IPS-11a (cell line): ENCODE measurements around the gene FUZ.

Experiments
- H3K4me3 ChIP-seq: one replicate; pipeline ENCODE4 v1.5.1; 2013; ENCODE audit warnings: low read depth, low read length, control low read depth

The FUZ gene, protein sequence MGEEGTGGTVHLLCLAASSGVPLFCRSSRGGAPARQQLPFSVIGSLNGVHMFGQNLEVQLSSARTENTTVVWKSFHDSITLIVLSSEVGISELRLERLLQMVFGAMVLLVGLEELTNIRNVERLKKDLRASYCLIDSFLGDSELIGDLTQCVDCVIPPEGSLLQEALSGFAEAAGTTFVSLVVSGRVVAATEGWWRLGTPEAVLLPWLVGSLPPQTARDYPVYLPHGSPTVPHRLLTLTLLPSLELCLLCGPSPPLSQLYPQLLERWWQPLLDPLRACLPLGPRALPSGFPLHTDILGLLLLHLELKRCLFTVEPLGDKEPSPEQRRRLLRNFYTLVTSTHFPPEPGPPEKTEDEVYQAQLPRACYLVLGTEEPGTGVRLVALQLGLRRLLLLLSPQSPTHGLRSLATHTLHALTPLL

DNA sequence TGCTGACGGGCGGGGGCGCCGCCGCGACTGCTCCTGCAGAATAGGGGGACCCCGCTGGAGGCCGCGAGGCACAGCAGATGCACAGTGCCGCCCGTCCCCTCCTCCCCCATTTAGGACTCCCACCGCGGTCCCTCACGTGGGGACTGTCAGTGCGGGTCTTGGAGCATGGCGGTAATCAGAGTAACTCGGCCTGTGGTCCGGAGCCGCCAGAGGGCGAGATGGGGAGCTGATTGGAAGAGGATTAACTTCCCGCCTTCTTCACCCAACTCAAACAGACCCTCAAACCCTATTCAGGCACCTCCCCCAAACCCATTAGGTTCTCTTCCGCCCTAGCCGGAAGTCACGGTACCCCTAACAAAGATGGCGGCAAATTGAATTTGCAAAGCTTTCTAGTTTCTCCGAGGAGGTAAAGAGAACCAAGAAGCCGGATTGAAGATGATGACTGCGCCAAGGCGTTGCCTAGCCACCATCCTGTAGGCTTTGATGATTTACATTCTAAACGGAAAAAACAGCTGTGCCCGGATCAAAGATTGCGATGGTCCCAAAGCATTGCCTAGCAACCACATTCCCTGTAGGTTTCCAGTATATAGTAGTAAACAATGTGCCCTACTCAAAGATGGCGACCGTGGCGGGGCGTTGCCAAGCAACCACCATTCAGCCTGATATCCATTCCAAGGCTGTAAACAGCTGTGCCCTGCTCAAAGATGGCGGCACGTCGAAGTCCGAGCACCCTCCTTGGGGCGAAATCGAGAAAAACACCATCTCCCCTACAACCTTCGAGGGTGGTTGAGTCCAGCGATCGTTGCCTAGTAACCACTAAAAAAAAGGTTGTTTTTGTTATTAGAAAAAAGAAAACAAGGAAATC lies at the start of gene FUZ:
Gene FUZ (minus strand): TSS at position 296 of the 865 bp plus-strand sequence. CDS start 186 bp downstream, at position 110.
- peak within 1 kb of the TSS; percentile 83 for H3K4me3 ChIP-seq

DNA sequence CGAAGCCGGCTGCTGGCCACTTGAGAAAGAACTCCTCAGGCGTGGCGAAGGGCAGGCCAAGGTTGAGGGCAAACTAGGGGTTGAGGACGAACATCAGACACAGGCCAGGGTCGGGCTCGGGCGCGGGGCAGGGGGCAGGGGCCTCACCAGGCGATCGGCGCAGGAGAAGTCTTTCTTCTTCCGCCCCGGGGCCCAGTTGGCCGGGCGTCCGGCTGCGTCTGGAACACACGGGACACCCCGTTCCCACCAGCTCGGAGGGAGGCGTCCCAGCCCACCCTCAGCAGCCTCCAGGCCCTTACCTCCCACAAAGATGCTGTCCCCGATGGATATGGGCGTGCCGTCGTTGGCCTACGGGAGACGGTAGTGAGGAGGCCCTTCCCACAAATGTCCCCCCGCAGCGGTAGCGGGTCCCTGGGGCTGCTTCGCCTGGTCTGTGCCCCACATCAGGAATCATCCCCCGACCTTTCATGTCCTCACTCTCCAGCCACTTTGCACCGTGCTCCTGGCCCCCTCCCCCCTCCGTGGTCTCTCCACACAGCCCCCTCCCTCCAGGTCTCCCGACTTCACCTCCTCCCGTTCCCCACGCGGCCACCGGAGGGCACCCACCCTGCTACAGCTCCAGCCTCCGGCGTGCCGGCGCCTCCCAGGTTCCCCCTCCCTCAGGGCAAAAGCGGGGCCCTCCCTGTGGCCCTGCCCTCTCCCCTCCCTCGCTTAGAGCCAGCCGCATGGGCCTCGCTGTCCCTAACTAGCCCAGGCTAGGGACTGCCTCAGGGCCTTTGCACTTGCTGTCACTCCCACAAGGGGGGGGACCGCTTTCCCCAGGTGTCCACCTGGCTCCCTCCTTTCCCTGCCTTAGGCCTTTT lies 49.5 kb upstream of the FUZ start:
- no peak overlapping the region for H3K4me3 ChIP-seq

DNA sequence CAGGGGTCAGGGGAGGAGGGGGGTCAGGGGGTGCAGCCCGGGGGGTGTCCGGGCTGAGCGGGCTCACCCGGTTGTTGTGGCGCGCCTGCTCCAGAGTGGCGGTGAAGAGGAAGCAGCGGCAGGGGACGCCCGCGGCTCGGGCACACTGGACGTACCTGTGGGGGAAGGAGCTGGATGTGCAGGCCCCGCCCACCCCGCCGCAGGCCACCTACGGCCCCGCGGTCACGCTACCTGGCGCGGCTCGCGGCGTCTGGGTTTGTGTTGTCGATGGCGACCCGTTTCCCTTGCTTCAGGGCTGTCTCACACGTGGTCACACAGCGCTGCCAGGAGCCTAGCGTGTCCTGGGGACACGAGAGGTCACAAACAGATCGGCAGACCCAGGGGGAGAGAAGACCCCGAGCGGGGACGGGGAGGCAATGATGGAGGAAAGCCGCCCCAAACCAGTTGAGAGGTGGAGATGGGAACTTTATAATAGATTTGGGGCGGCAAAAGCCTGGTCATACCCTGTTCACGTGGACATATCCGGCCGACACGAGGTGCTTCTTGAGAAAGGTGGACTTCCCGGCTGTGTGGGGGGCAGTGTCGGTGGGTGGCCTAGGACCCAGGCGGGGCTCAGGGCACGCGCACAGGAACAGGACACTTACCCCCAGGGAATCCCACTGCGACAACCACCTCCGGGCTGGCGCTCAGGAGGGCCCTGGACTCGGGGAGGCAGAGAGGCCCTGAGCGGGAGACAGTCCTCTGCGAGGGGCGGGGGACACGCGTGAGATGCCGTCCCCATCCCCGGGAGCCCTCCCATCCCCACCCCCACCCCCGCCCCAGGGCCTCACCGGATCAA lies 48.7 kb upstream of the FUZ start:
- no peak overlapping the region for H3K4me3 ChIP-seq

DNA sequence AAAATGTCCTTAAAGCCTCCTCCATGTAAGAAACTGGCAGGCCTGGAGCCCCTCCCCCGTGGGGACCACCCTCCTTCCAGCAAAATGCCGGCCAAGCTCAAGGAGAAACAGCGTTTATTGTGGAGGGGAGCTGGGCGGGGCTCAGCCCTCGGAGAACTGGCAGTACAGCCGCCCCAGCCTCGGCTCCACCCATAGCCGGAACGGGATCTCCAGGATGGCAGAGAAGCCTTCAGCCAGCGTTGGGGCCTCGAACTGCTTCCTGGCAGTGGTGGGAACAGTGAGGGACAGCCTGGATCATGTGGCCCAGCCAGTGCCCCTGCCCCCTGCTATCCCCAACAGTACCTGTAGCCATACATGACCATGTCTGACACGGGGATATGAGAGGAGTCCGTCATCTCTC lies 48.0 kb upstream of the FUZ start:
- no peak overlapping the region for H3K4me3 ChIP-seq

DNA sequence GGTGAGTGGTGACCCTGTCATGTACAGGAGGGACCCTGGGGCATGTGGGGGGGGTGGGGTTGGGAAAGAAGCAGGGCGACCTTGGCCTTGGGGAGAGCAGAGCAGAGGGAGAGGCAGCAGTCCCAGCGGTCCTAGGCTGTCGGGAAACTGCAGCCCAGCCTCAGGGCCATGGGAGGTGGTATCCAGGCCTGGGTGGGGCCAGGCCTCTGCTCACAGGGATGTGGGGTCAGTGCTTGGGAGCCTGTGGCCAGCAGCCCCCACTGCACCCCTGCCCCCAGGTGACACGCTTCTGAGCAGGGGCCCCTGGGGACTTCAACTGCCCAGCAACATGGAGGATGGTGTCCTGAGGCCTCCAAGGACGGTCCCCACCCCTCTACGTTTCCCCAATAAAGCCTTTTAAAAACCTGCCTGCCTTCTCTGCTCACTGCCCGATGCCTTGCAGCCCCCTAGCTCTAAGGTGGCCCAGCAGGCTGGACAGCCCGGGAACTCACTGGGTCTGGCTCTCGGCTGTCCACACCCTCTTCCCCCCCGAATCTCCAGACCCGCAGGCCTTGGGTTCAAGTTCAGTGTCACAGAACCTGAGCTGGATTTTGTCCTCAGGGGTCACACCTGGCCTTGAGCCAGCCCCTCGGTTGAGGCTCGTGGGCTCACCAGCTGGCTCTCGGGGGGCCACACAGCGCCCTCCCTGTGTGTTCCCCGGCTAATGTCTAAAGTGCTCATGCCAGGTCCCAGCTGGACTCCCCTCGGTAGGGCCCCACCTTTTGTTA lies 47.4 kb upstream of the FUZ start:
- H3K4me3 ChIP-seq: no peak overlapping the region

DNA sequence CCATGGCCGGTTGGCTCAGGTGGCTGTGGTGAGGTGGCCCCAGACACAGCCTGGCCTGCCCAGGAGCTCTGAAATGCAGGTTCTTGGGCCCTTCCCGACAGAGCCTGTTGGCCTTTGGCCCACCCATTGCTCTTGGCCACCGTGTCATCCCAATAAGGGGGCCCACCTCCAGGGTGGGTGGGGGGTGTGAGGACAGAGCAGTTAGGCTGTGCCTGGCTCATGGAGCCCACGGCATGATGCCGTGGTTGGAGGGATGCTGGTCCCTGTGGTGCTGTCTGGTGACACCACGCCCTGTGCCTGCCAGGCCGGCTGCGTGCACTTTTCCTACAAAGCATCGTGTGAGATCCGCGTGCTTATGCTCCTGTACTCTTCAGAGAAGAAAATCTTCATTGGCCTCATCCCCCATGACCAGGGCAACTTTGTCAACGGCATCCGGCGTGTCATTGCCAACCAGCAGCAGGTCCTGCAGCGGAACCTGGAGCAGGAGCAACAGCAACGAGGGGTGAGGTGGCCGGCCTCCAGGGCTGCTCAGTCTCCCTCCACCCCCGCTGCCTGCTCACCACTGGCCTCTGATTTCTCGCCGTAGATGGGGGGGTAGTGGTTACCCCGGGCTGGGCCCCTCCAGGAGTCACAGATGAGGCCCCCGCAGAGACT lies 46.7 kb upstream of the FUZ start:
- H3K4me3 ChIP-seq: no peak overlapping the region

DNA sequence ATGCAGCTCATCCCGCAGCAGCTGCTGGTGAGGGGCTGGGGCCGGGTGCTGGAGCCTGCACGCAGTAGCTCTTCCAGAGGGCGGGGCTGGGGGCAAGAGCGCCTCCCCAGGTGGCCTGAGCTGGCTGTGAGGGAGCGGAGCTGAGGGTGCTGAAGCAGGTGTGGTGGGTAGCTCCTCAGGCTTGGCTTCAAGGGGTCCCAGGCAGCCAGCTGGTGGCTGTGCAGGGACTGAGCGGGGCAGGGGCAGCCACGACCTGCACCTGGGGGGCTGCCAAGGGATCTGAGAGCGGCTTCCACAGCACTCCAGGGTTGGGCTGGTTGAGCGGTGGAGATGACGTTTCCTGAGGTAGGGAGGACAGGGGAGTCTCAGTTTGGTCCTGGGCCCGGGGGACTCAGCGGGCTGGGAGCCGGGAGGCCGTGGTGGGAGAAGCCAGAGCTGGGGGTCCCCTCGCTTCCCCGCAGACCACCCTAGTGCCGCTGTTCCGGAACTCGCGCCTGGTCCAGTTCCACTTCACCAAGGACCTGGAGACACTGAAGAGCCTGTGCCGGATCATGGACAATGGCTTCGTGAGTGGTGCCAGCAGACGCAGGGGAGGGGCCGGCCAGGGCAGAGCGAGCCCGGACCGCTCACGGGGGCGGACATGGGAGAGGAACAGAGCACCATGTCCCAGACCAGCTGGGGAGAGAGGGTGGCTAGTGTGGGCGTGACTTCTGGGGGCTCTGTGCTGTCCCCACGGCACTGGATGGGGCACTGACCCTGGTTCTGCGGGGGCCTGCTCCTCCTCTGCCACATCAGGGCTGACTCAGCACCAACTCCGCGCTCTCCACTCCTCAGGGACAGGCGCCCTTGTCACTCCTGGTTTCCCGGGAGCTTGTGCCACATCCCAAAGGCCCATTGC lies 45.2 kb upstream of the FUZ start:
- no peak overlapping the region for H3K4me3 ChIP-seq

DNA sequence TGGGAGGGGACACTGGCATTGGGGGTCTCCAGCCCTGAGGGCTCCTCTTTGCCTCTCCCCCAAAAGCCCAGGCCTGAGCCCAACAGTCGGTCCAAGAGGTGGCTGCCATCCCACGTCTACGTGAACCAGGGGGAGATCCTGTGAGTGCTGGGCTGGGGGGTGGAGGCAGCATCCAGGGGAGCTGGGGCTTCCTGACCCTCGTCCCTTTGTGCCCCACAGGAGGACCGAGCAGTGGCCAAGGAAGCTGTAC lies 44.7 kb upstream of the FUZ start:
- H3K4me3 ChIP-seq: no peak overlapping the region

DNA sequence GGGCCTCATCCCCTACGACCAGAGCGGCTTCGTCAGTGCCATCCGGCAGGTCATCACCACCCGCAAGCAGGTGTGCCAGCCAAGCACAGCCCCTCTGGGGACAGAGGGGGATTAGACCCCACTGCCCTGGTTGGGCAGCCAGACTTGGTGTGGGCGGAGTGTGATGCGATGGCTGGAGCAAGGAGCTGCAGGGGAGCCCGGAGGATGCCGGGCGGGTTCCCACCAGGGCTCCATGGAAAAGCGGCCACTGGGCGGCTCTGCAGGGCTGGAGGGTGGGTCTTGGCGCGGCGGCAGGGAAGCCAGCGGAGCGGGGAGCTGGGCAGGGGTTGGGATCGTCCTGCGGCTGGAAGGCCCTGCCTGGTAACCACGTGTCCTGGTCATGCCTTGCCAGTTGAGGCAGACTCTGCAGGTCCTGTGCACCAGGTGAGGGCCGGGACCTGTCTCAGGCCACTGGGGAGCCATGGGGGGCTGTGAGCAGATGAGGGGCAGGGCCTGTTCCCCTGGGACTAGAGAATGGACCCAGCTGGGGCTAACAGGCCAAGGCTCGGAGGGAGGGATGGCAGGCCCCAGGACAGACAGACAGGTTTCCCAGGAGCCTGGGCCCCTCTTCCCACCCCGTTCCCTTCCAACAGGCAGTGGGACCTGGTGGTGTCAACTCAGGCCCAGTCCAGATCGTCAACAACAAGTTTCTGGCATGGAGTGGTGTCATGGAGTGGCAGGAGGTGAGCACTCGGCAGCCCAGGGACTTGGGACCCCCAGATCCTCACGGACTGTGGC lies 44.2 kb upstream of the FUZ start:
- H3K4me3 ChIP-seq: no peak overlapping the region

DNA sequence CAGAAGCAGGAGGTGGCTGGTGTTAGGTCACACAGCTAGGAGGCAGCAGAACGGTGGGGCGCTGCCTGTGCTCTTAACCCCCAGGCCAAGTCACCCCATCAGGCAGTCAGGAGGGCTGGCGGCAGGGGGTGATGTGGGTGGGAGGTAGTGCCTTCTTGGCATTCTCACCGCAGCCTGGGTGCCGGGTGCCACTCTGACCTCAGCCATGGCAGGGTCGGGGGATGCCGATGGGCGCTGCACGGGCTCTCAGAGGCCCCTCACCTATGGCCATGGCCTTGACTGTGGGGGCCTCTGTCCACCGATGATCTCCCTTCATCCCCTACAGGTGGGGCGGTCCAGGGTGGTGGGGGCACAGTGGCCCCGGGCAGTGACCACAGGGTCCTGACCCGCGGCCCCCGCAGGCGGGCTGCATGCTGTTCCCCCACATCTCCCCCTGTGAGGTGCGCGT lies 43.5 kb upstream of the FUZ start:
- H3K4me3 ChIP-seq: no peak overlapping the region

DNA sequence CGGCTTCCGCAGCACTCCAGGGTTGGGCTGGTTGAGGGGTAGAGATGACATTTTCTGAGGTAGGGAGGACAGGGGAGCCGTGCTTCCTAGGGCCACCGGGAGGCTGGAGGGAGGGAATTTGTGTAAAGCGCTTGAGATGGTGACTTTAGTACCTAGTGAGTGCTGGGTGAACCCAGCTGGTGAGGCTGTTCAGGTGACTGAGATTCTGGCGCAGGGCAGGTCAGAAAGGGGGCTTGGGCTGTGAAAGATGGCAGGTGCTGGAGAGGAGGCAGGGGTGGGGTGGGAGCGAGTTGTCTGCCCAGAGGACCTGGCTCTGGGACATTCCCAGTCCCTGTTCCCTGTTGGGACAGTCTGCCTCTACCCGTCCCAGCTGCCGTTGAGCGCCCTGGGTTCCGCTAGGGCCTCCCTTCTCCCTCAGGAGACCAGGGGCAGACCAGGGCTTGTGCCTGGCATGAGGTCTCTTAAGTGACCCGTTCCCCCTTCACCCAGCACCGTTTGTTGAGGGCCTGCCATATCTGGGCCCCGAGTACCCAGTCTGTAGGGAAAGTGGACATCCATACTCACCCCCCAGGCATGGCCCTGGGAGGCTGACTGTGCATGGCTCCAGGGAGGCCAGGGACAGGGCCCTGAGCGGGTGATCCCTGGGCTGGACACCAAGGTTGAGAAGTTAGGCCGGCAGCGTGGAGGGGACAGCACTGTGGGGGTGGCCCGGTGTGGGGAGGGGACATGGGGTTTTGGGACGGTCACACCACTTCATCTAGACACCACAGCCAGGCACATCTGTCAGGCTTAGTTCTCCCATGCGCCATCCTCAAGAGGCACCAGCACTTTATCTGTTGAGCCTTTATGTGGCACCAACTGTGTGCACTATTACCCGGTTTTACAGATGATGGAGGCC lies 42.8 kb upstream of the FUZ start:
- H3K4me3 ChIP-seq: no peak overlapping the region

DNA sequence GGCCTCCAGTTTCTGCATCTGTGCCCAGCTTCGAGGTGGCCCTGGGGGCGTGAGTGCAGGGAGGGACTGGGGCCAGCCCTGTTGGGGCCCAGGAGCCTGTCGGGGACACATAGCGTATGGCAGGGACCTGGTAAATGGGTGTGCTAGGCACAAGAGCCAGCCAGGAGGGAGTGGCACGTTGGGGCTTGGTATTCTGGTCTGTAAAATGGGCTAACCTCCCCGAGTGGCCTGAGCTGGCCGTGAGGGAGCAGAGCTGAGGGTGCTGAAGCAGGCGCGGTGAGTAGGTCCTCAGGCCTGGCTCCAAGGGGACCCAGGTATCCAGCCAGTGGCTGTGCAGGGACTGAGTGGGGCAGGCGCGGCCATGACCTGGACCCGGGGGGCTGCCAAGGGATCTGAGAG lies 42.2 kb upstream of the FUZ start:
- no peak overlapping the region for H3K4me3 ChIP-seq

DNA sequence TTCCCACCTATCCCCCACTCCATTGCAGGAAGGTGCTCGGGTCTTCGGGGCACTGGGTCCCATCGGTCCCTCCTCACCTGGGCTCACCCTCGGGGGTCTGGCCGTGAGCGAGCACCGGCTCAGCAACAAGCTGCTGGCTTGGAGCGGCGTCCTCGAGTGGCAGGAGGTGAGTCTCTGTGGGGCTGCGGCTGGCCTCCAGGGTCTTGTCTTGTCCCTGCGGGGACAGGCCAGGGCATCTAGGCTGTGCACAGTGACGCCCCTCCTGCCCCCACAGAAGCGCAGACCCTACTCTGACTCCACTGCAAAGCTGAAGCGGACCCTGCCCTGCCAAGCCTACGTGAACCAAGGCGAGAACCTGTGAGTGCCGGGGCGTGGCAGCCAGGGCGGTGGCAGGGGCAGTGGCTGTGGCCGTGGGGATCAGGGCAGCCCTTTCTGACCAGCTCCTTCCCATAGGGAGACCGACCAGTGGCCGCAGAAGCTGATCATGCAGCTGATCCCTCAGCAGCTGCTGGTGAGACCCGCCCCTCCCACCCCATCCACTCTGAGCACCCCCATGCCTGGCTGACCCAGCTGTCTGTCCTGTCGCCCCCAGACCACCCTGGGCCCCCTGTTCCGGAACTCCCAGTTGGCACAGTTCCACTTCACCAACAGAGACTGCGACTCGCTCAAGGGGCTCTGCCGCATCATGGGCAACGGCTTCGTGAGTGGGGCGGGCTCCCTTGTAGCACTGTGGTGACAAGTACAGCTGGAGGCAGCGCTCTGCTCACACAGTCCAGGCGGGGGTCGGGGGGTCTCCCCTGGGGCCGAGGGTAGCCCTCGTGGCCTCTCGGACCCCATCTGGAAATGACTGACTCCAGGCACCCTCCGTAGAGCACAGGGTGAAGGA lies 41.5 kb upstream of the FUZ start:
- H3K4me3 ChIP-seq: no peak overlapping the region

DNA sequence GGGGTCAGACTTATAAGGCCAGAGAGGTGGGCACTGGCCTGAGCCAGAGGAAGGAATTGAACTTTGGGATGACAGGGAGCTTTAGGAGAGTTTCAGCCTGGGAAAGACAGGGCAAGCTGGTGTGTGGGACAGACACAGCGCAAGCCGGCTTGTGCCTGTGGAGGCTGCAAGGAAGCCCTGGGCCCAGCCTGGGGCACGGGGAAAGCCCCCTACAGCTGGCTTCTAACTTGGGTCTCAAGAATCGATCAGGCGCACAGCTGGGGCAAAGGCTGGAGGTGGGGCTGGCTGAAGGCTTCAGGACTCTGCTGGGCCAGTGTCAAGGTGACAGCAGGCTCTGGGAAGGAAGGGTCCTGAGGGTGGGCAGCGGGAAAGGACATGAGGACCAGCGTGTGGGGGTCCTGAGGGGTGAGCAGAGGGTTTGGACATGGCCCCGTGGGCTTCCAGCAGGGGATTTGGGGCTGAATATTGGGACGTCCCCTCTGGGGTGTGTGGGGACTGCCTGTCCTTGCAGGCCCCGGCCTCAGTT lies 40.8 kb upstream of the FUZ start:
- no peak overlapping the region for H3K4me3 ChIP-seq

DNA sequence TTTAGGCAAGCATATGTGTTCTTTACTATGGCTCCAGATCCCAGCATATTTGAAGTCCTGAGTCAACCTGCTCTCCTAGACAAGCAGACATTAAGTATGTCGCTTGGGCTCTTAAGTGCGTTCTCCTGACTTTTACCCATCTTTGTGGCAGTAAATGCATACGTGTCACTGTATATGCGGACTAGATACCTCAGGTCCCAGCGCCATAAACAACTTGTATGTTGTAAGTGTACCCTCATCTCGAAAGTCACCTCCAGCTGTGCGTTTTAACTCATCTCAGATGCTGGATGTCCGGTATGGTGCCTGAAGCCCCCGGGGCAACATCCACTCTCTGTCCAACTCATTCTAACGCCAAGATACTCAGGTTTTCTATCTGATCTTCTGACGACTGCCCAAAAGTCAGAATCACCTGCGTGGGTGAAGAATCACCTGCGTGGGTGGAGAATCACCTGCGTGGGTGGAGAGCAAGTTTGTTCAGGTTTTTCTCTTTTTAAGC lies 39.6 kb upstream of the FUZ start:
- H3K4me3 ChIP-seq: peak overlapping the region; percentile 79
